Transverse colon (tissue), 4 donors: ENCODE data around the gene GCNT1. TPM values are rescaled to one million over a fixed set of nuclear protein-coding genes. Genes with fewer than 3 reads are reported as not detected.
"Not testable (repeated sequence)": the region's sequence is repeated elsewhere in the genome, so short reads cannot be mapped to it uniquely, and the experiment has no call there.

Experiments
- DNase-seq: peaks from one replicate; pipeline ENCODE4 v3.0.0-alpha.2; 2019
- H3K27ac ChIP-seq, 4 donors: fragments of 200-600 bp; sonication (generic); 2 replicates each; pipeline ENCODE4 v1.5.1; 2016 to 2018; ENCODE audit warnings: inconsistent platforms in 4 of 4
- H3K27me3 ChIP-seq: fragments of 200-600 bp; sonication (generic); 2 replicates; pipeline ENCODE4 v1.5.1; 2017; ENCODE audit warnings: inconsistent platforms
- H3K36me3 ChIP-seq, 4 donors: fragments of 200-600 bp; sonication (generic); 2 replicates each; pipeline ENCODE4 v1.5.1; 2017 to 2019; ENCODE audit warnings: inconsistent platforms in 4 of 4
- H3K4me1 ChIP-seq, 4 donors: fragments of 200-600 bp; sonication (generic); 2 replicates each; pipeline ENCODE4 v1.5.1; 2017 to 2020; ENCODE audit warnings: inconsistent platforms in 4 of 4
- H3K4me3 ChIP-seq, 4 donors: fragments of 200-600 bp; sonication (generic); 1 replicate in 1 of 4; 2 replicates in 3 of 4; pipeline versions ENCODE4 v1.5.1 to v1.6.1; 2017 to 2019; ENCODE audit warnings: inconsistent platforms in 4 of 4
- H3K9me3 ChIP-seq, 2 donors: fragments of 200-600 bp; sonication (generic); 2 replicates each; pipeline ENCODE4 v1.5.1; 2017 to 2019; ENCODE audit warnings: inconsistent platforms in 2 of 2
- EP300 ChIP-seq: sonication (generic); formaldehyde crosslinking; IDR thresholded peaks from one replicate; pipeline ENCODE4 v1.6.1; 2017; ENCODE audit warnings: antibody characterized with exemption, low read depth
- POLR2A ChIP-seq: fragments of 450-650 bp; IDR thresholded peaks from one replicate; pipeline ENCODE4 v1.6.1; 2016; ENCODE audit warnings: antibody characterized with exemption, mild to moderate bottlenecking, moderate library complexity
- POLR2AphosphoS5 ChIP-seq, 3 donors: sonication (generic); formaldehyde crosslinking; IDR thresholded peaks; one replicate each; pipeline ENCODE4 v1.6.1; 2016; ENCODE audit warnings: antibody characterized with exemption in 3 of 3
- WGBS, 2 donors: methylation state at CpG; one replicate each; pipeline ENCODE4 v1.1.5; 2018; ENCODE audit warnings: low coverage in 1 of 2; 5-methylcytosine and 5-hydroxymethylcytosine counted together
- in situ Hi-C, 4 donors: fragments of 200-750 bp; cut with MboI; loops; one replicate each; pipeline versions ENCODE4 v1.15.0 to v1.15.1; 2017; ENCODE audit warnings: low sequenced_read_pairs in 3 of 4, low pct_ligation_motif_present in 1 of 4, low pct_unique_long_range_greater_than_20kb in 1 of 4
- intact Hi-C: fragments of 100-400 bp; cut with DNase I; formaldehyde crosslinking; loops from one replicate; pipeline ENCODE4 v1.15.1; 2023; ENCODE audit warnings: low total_unique reads
- total RNA-seq, 4 donors: library from RNA; depleted of rRNA; stranded (reverse); fragments of >200 nt; gene quantifications; one replicate each; pipeline ENCODE4 v1.1.0, GENCODE V29; 2016
- TF ChIP-seq, protein P1 (sequence below), 5 experiments: fragments of 200-600 bp in 3 of 5; fragments of 450-650 bp in 2 of 5; sonication (generic) in 3 of 5; IDR thresholded peaks; 1 replicate in 2 of 5; 2 replicates in 3 of 5; pipeline ENCODE4 v1.5.1; 2016 to 2017; ENCODE audit warnings: antibody characterized with exemption in 5 of 5, inconsistent platforms in 3 of 5, mild to moderate bottlenecking in 2 of 5, moderate library complexity in 1 of 5

Gene GCNT1
- total RNA-seq, 4 donors from 2014 or later = 12.7 to 52.0 (median 27.8) TPM

DNA sequence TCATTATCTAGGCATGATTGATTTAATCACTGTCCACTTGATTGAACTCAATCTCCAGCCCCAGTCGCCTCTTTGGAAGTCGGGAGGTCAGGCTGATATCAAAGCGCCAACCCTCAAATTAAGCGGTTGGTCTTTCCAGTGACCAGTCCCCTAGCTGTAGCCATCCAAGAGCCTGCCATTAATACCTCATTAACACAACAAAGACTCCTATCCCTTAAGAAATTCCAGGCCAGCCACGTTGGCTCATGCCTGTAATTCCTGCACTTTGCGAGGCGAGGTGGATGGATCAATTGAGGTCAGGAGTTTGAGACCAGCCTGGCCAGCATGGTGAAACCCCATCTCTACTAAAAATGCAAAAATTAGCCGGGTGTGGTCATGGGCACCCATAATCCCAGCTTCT is 27.4 kb upstream of the GCNT1 start:
- in situ Hi-C loops (loop anchor here in 3 of 4 donors (25.0 kb wide), 2 partner anchors 281 to 581 kb away; partner anchors contain the start of gene FOXB2 (in 2 of the 3)), intact Hi-C loops (loop anchor here (5.0 kb wide), 1 partner anchor 704 kb away; no protein-coding TSS in a partner anchor)
- no peak for TF ChIP-seq POLR2AphosphoS5 (IDR thresholded peaks at IDR 0.05)
- H3K4me3 ChIP-seq = no peak overlapping the region
- H3K27me3 ChIP-seq = no peaks in the 10 kb centered on the region
- no peaks in the 10 kb centered on the region for H3K4me1 ChIP-seq
- H3K27ac ChIP-seq = no peak overlapping the region
- WGBS, 2 donors = 86 to 91% methylated on average over 2 to 8 of the region's 8 CpGs
- no peaks in the 10 kb centered on the region for H3K9me3 ChIP-seq
- no peaks in the 10 kb centered on the region for H3K36me3 ChIP-seq
- no peak for DNase-seq

DNA sequence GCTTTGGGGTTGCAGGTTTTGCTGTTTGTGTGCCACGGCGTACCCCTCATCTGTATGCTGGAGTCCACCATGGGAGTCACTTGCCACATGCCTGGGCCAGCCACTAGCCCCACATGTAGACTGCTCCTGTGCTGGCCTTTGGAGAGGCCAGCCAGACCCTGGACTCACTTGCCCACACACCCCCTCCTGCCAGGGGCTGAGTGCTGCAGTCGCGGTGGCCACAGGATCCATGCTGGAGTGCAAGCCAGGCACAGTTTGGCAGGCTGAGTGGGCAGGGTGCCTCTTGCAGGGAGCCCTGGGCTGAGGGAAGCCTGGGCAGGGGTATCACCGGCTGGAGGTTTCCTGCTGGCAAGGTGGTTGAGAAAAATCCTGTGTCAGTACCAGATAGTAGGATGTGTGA is 25.6 kb upstream of the GCNT1 start:
- 40 to 90% methylated on average over 1 to 3 of the region's 5 CpGs for WGBS, 2 donors
- in situ Hi-C loops = loop anchor here in 3 of 4 donors (25.0 kb wide), 2 partner anchors 279 to 579 kb away; partner anchors contain the start of gene FOXB2 (in 2 of the 3)

DNA sequence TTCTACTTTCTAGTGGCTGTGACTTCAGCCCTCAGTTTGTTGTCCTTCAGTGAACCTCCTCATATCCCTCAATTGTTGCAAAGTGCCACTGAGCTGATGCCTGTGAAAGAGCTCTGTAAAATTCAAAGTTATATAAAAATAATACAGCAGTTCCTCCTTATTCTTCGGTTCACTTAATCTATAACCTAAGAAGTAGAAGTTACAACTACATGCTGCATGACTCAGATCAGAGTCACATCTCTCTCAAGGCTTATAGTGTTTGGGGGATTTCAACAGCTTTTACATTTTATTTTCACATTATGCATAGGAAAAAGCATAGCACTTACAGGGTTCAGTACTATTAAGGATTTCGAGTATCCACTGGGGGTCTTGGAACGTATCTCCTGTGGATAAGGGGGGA is 25.1 kb upstream of the GCNT1 start:
- Histone ChIP-seq H3K36me3 (no peaks in the 10 kb centered on the region), H3K27me3 (no peaks in the 10 kb centered on the region), H3K27ac (no peak overlapping the region), H3K9me3 (no peaks in the 10 kb centered on the region), H3K4me3 (no peak overlapping the region), H3K4me1 (no peaks in the 10 kb centered on the region)
- 68 to 71% methylated on average over 3 of the region's 3 CpGs for WGBS, 2 donors
- TF ChIP-seq POLR2AphosphoS5 (IDR thresholded peaks at IDR 0.05) (no peak), EP300 (no peak), POLR2A (no peak)
- TF ChIP-seq, protein P1, sequence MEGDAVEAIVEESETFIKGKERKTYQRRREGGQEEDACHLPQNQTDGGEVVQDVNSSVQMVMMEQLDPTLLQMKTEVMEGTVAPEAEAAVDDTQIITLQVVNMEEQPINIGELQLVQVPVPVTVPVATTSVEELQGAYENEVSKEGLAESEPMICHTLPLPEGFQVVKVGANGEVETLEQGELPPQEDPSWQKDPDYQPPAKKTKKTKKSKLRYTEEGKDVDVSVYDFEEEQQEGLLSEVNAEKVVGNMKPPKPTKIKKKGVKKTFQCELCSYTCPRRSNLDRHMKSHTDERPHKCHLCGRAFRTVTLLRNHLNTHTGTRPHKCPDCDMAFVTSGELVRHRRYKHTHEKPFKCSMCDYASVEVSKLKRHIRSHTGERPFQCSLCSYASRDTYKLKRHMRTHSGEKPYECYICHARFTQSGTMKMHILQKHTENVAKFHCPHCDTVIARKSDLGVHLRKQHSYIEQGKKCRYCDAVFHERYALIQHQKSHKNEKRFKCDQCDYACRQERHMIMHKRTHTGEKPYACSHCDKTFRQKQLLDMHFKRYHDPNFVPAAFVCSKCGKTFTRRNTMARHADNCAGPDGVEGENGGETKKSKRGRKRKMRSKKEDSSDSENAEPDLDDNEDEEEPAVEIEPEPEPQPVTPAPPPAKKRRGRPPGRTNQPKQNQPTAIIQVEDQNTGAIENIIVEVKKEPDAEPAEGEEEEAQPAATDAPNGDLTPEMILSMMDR (IDR thresholded peaks at IDR 0.05) = no peak
- DNase-seq = no peak
- in situ Hi-C loops (loop anchor here in 3 of 4 donors (25.0 kb wide), 2 partner anchors 278 to 578 kb away; partner anchors contain the start of gene FOXB2 (in 2 of the 3)), intact Hi-C loops (loop anchor here (5.0 kb wide), 1 partner anchor 707 kb away; no protein-coding TSS in a partner anchor)

More for the DNA sequence above, 25.6 kb upstream of the GCNT1 start:
- Histone ChIP-seq H3K27me3 (no peaks in the 10 kb centered on the region), H3K27ac (no peak overlapping the region), H3K9me3 (no peaks in the 10 kb centered on the region), H3K36me3 (no peaks in the 10 kb centered on the region), H3K4me1 (no peaks in the 10 kb centered on the region), H3K4me3 (no peak overlapping the region)
- no peak for DNase-seq
- intact Hi-C loops = loop anchor here (5.0 kb wide), 1 partner anchor 706 kb away; no protein-coding TSS in a partner anchor
- TF ChIP-seq EP300 (no peak), POLR2AphosphoS5 (IDR thresholded peaks at IDR 0.05) (no peak), POLR2A (no peak)
- TF ChIP-seq, protein P1 (IDR thresholded peaks at IDR 0.05) = no peak

DNA sequence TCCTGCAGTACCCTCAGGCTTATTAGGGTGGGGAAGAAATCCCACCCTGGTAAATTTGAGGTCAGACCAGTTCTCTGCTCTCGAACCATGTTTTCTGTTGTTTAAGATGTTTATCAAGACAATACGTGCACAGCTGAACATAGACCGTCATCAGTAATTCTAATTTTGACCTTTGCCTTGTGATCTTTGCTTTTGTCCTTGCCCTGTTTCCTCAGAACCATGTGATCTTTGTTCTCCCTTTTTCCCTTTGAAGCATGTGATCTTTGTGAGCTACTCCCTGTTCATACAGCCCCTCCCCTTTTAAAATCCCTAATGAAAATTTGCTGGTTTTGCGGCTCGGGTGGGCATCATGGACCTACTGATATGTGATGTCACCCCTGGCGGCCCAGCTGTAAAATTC is 24.1 kb upstream of the GCNT1 start:
- intact Hi-C loops (loop anchor here (5.0 kb wide), 1 partner anchor 708 kb away; no protein-coding TSS in a partner anchor), in situ Hi-C loops (loop anchor here in 3 of 4 donors (25.0 kb wide), 2 partner anchors 277 to 577 kb away; partner anchors contain the start of gene FOXB2 (in 2 of the 3))
- not testable (repeated sequence) for H3K9me3 ChIP-seq, H3K4me3 ChIP-seq, H3K27ac ChIP-seq, H3K27me3 ChIP-seq, H3K36me3 ChIP-seq, DNase-seq, H3K4me1 ChIP-seq
- 74 to 80% methylated on average over 3 to 6 of the region's 6 CpGs for whole genome bisulfite sequencing, 2 donors

DNA sequence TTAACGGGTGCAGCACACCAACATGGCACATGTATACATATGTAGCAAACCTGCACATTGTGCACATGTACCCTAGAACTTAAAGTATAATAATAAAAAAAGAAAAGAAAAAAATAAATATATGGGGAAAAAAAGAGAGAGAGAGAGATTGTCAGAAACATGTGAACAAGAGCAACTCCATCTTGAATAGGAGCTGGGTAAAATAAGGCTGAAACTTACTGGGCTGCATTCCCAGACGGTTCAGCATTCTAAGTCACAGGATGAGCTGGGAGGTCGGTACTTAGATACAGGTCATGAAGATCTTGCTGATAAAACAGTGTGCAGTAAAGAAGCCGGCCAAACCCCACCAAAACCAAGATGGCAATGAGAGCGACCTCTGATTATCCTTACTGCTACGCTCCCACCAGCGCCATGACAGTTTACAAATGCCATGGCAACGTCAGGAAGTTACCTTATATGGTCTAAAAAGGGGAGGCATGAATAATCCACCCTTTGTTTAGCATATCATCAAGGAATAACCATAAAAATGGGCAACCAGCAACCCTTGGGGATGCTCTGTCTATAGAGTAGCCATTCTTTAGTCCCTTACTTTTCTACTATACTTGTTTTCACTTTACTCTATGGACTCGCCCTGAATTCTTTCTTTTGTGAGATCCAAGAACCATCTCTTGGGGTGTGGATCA is 21.8 kb upstream of the GCNT1 start:
- in situ Hi-C loops = loop anchor here in 3 of 4 donors (25.0 kb wide), 2 partner anchors 275 to 575 kb away; partner anchors contain the start of gene FOXB2 (in 2 of the 3)
- intact Hi-C loops, H3K27ac ChIP-seq, H3K27me3 ChIP-seq, H3K9me3 ChIP-seq, H3K36me3 ChIP-seq, H3K4me1 ChIP-seq, DNase-seq, H3K4me3 ChIP-seq: not testable (repeated sequence)
- WGBS, 2 donors = 92 to 94% methylated on average over 3 to 9 of the region's 9 CpGs
